GM23248 (cell line): ENCODE results near the gene CSRP3.

Source experiments
- EZH2 ChIP-seq: fragments of 200-600 bp; sonication (generic); IDR thresholded peaks from 2 replicates; pipeline ENCODE4 v1.6.1; 2018; ENCODE audit warnings: antibody characterized with exemption, mild to moderate bottlenecking; ENCODE audit not compliant: insufficient read depth, poor library complexity, severe bottlenecking
- EZH2phosphoT487 ChIP-seq: fragments of 200-600 bp; sonication (generic); IDR thresholded peaks from 2 replicates; pipeline ENCODE4 v1.6.1; 2018; ENCODE audit warnings: antibody characterized with exemption, moderate library complexity, mild to moderate bottlenecking, low read depth; ENCODE audit not compliant: insufficient read depth

DNA sequence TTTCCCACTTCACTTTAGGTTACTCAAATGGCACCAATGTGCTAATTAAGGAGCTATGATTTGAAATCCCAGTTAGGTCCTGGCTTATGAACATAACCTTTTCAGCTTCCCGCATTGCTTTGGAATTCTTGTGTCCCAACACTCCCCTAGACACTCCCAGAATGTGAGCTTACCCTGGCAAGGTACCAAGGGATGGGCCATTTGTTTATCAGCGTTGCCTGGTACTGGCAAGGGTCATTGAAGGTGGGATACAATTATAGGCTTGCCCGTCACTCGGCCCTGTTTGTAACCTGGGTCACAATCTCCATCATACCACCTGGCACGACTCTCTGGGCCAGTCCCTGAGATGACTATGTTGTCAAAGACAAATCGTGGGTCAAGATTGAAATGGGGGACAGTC, 5.4 kb downstream of the CSRP3 start:
- TF ChIP-seq EZH2phosphoT487 (no peak), EZH2 (no peak)
